ENCODE measurements around the gene TAB2. TPM values are rescaled to one million over a fixed set of nuclear protein-coding genes. Genes with fewer than 3 reads are reported as not detected.
A peak's percentile ranks its signal among the peaks of the same experiment; 100 is the strongest.

TAB2 gene
- total and polyA plus RNA-seq, 2 of the 8 experiments (the other 6 are each of a cell fraction or from before 2014, with no cell fraction given), result 40.4 to 63.0 TPM

DNA sequence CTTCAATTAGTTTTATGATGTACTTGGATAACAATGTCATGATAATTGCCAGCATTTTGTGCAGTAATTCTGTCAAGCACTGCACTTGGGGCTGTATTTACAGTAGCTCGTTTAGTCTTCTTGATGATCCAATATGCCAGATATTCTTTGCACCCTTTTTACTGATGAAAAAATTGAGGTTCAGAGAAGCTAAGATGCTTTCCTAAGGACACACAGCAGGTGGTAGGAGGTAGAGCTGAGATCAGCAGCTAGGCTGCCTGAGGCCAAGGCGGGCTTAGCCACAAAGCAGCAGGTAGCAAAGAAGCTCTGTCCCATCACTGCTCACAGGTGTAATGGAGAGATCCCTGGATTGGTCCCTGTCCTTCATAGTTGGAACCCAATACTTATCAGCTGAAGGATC lies 115.9 kb downstream of the TAB2 start:
- Histone ChIP-seq H2BK15ac (ENCODE audit: low read length) (no peak overlapping the region), H2AFZ (ENCODE audit: low read length) (no peak overlapping the region), H4K8ac (ENCODE audit: extremely low read depth, insufficient read depth, low read length) (no peak overlapping the region), H3K79me2 (ENCODE audit: control insufficient read depth in 1 of 2, insufficient read depth in 2 of 2, low read length in 2 of 2) (no peaks in the 10 kb centered on the region), H2AK5ac (ENCODE audit: low read depth, low read length) (no peak overlapping the region), H4K91ac (replicated peaks; ENCODE audit: insufficient read length, low read length) (no peak overlapping the region), H3K23ac (ENCODE audit: insufficient read length) (no peak overlapping the region), H3K23me2 (ENCODE audit: low read depth, low read length) (no peaks in the 10 kb centered on the region), H3K9ac (replicated peaks in 1 of 4; ENCODE audit: extremely low read depth in 1 of 4, low read depth in 3 of 4, low read length in 3 of 4) (no peak overlapping the region), H3K9me3 (ENCODE audit: insufficient read depth in 2 of 2, low read depth in 1 of 2, low read length in 1 of 2) (no peaks in the 10 kb centered on the region), H2BK5ac (ENCODE audit: low read depth, low read length) (no peak overlapping the region), H3K18ac (ENCODE audit: extremely low read depth, low read length) (no peak overlapping the region), H4K5ac (ENCODE audit: insufficient read length, low read depth, low read length) (no peak overlapping the region), H4K20me1 (replicated peaks in 1 of 2; ENCODE audit: control insufficient read depth in 1 of 2, insufficient read depth in 2 of 2, low read length in 2 of 2) (no peaks in the 10 kb centered on the region), H3K56ac (replicated peaks; ENCODE audit: insufficient read length, low read depth, low read length) (no peak overlapping the region), H3K27ac (ENCODE audit: low read depth, low read length) (no peak overlapping the region), H3K27me3 (replicated peaks in 1 of 4; ENCODE audit: control insufficient read depth in 3 of 4, extremely low read depth in 1 of 4, insufficient read depth in 3 of 4, low read length in 3 of 4) (no peaks in the 10 kb centered on the region), H3K79me1 (ENCODE audit: low read depth, low read length) (no peaks in the 10 kb centered on the region), H2BK12ac (ENCODE audit: low read depth, low read length) (no peak overlapping the region), H3K4me1 (replicated peaks in 1 of 4; ENCODE audit: control insufficient read depth in 3 of 4, insufficient read depth in 4 of 4, low read length in 3 of 4) (0 out of 7 replicates have a peak, but pooled peaks cover 0 to 2% (median 0%) of the 10 kb centered on the region in 4 experiments), H3K36me3 (ENCODE audit: control insufficient read depth in 2 of 4, insufficient read depth in 4 of 4, low read length in 3 of 4) (no peaks in the 10 kb centered on the region), H2BK20ac (ENCODE audit: low read length) (no peak overlapping the region), H2BK120ac (replicated peaks; ENCODE audit: low read depth, low read length) (no peak overlapping the region), H3K14ac (ENCODE audit: insufficient read length) (no peak overlapping the region), H3K4me2 (ENCODE audit: insufficient read depth in 1 of 2, low read depth in 2 of 2, low read length in 2 of 2) (no peak overlapping the region), H3K4ac (replicated peaks; ENCODE audit: insufficient read length, low read depth, low read length) (no peak overlapping the region), H3K4me3 (ENCODE audit: extremely low read depth in 1 of 4, insufficient read depth in 2 of 4, low read depth in 3 of 4, low read length in 4 of 4) (no peak overlapping the region)
- 59% methylated on average over 2 of the region's 2 CpGs; no CpG with 5 or more reads in 1 of the 2 experiments for WGBS, 2 experiments (ENCODE audit: extremely low coverage in 1 of 2, insufficient coverage in 1 of 2, insufficient read length in 1 of 2, insufficient replicate concordance in 2 of 2, low coverage in 1 of 2, low lambda C conversion rate in 2 of 2, missing lambda C conversion rate in 1 of 2)
- no peak for FAIRE-seq
- DNase-seq (ENCODE audit: low read depth in 1 of 2, low spot score in 2 of 2), result no peak
- CTCF ChIA-PET (ENCODE audit: partially characterized antibody), result interaction anchor here (0.6 to 1.9 kb wide), 13 partner anchors 8 to 576 kb away, joined by 3 to 16 read pairs (median 3); no protein-coding TSS in a partner anchor
- POLR2A ChIA-PET (ENCODE audit: partially characterized antibody), result interaction anchor here (1.0 kb wide), 1 partner anchor 22 kb away, joined by 3 read pairs; no protein-coding TSS in a partner anchor
- TF ChIP-seq, protein P1, sequence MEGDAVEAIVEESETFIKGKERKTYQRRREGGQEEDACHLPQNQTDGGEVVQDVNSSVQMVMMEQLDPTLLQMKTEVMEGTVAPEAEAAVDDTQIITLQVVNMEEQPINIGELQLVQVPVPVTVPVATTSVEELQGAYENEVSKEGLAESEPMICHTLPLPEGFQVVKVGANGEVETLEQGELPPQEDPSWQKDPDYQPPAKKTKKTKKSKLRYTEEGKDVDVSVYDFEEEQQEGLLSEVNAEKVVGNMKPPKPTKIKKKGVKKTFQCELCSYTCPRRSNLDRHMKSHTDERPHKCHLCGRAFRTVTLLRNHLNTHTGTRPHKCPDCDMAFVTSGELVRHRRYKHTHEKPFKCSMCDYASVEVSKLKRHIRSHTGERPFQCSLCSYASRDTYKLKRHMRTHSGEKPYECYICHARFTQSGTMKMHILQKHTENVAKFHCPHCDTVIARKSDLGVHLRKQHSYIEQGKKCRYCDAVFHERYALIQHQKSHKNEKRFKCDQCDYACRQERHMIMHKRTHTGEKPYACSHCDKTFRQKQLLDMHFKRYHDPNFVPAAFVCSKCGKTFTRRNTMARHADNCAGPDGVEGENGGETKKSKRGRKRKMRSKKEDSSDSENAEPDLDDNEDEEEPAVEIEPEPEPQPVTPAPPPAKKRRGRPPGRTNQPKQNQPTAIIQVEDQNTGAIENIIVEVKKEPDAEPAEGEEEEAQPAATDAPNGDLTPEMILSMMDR (IDR thresholded peaks at IDR 0.05; ENCODE audit: control extremely low read depth in 1 of 3, insufficient read depth in 1 of 3, low read depth in 1 of 3, low read length in 3 of 3), result no peak
- no peak for TF ChIP-seq BCL11A (IDR thresholded peaks at IDR 0.05; ENCODE audit: low read depth in 2 of 2, low read length in 2 of 2)
- TF ChIP-seq ZNF274 (IDR thresholded peaks at IDR 0.05; ENCODE audit: borderline replicate concordance, extremely low read depth, low read length), result no peak
- no peak for TF ChIP-seq POLR2A (IDR thresholded peaks at IDR 0.05; ENCODE audit: control extremely low read depth in 1 of 2, low read depth in 2 of 2, low read length in 2 of 2)
- peak; percentile 76; the same call in 1 of the 2 replicates for TF ChIP-seq KDM1A (IDR thresholded peaks at IDR 0.05; ENCODE audit: borderline replicate concordance, low read length)
- no peak for TF ChIP-seq EZH2 (IDR thresholded peaks at IDR 0.05; ENCODE audit: low read depth, low read length, severe bottlenecking)
- TF ChIP-seq RXRA (IDR thresholded peaks at IDR 0.05; ENCODE audit: insufficient read depth, low read depth, low read length), result no peak
